Fibroblast of pulmonary artery (primary cell): Measurements from ENCODE around the gene NUMB.

ENCODE experiments used
- DNase-seq: peaks from one replicate; pipeline ENCODE4 v3.0.0-alpha.2; 2010; ENCODE audit warnings: low read depth
- H3K4me3 ChIP-seq: replicated peaks from 2 replicates; pipeline ENCODE4 v1.5.1; 2011; ENCODE audit warnings: low read depth, mild to moderate bottlenecking, control low read depth, low read length, moderate library complexity
- CTCF ChIP-seq: IDR thresholded peaks from 2 replicates; pipeline ENCODE4 v1.5.1; 2011; ENCODE audit warnings: mild to moderate bottlenecking, control low read depth, low read length, inconsistent platforms; ENCODE audit errors: missing control alignments

NUMB gene

GRCh38 chr14:73269729-73270531 lies 188.4 kb downstream of the NUMB start:
- DNase-seq, result peak; percentile 51
- H3K4me3 ChIP-seq, result peak overlapping the region; percentile 18
- TF ChIP-seq CTCF, result no peak

- no peak overlapping the region for H3K4me3 ChIP-seq
- TF ChIP-seq CTCF, result no peak
- DNase-seq, result no peak
Measured at GRCh38 chr14:73267474-73267873, 190.9 kb downstream of the NUMB start.

DNA sequence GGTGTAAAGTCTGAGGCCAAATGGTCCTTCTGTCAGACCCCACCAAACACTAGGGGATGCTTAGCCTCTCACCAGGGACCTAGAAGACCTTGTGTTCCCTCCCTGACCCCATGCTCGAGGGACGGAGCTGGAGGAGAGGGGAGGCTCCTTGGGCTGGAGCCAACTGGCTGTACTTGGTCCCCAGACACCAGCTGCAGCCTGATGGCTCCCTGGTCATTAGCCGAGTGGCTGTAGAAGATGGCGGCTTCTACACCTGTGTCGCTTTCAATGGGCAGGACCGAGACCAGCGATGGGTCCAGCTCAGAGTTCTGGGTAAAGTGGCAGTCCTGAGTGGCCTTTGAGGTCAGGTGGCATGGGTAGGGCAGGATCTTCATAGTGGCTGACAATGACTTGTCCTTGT lies 192.0 kb downstream of the NUMB start:
- no peak for DNase-seq
- TF ChIP-seq CTCF, result no peak
- no peak overlapping the region for H3K4me3 ChIP-seq

DNA sequence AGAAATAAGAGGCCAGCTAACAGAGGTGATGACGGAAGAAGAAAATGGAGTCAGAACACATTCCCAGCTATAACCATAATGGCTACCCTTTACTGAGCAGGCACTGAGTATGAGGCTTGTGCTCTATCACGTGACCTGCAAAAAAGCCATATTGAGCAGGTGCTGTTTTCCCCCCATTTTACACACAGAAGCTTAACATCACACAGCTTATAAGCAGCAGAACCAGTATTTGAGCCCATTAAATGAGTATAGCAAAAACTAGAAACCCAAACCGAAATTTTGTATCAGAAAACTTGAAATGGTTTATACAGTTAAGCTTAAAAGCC lies 192.7 kb downstream of the NUMB start:
- no peak overlapping the region for H3K4me3 ChIP-seq
- no peak for TF ChIP-seq CTCF
- no peak for DNase-seq

DNA sequence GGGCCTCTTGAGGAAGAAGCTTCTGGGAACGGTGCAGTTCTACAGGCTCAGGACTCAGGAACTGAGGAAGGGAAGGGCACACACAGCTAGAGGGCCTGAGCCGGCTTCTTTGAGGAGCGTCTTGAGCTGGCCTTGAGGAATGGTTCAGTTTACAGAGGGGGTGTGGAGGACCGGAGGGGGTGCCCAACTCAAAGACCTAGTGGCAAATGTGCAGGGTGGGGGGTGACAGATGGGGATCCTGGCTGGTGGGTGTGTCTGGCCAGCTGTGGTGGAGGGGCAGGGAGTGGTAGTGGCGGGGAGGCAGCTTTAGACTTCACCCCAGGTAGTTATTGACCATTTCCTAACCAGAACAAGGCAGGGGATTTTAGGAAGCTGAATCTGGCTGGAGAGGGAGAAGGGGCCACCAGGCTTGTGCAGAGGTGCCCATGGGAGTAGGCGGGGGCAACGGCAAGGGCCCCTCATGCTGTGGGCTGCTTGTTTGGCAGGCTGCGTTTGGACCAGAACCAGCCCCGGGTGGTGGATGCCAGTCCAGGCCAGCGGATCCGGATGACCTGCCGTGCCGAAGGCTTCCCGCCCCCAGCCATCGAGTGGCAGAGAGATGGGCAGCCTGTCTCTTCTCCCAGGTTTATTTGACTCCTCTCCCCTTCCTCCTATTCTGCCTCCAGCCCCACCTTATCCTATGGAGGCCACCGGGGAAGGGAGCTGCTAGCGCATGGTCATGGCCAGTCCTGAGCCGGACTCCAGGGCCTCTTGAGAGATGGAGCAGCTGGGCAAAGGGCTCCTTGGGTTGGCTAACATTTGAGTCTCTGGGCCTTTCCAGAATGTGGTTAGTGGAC lies 193.2 kb downstream of the NUMB start:
- no peak for TF ChIP-seq CTCF
- H3K4me3 ChIP-seq, result no peak overlapping the region
- no peak for DNase-seq

DNA sequence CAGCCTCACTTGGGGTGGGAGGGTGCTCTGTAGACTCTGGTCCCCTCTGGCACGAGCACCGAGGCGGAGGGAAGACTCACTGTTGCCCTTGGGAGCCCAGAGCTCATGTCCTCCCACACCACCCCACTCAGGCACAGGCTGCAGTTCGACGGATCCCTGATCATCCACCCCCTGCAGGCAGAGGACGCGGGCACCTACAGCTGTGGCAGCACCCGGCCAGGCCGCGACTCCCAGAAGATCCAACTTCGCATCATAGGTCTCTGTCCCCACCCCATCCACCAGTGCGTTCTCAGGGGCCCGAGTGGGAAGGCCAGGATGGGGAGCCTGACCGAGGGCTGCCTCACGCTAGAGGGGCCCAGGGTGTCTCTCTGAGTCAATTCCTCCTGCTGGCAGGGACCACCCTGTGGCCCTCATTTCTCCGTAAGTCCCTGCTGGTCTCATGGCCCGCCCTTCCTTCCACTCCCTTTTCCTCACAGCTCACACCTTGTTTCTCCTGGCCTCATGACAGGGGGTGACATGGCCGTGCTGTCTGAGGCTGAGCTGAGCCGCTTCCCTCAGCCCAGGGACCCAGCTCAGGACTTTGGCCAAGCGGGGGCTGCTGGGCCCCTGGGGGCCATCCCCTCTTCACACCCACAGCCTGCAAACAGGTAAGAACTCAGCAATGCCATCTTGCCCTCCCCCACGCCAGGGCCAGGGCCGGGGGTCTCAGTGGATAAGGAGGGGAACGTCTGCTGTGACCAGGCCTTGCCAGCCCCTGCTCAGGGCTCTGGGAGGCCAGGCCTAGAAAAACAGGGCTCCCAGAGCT lies 194.1 kb downstream of the NUMB start:
- H3K4me3 ChIP-seq, result no peak overlapping the region
- no peak for DNase-seq
- TF ChIP-seq CTCF, result no peak
